ENCODE results near the gene VGLL4. TPM values are rescaled to one million over a fixed set of nuclear protein-coding genes. Genes with fewer than 3 reads are reported as not detected.
A peak's percentile ranks its signal among the peaks of the same experiment; 100 is the strongest.

Gene VGLL4
- total RNA-seq, 1 experiment from 2014 or later, result 43.0 TPM

- CTCF ChIA-PET, result interaction anchor here (0.6 to 1.3 kb wide), 5 partner anchors 12 to 438 kb away, joined by 3 to 6 read pairs (median 4); no protein-coding TSS in a partner anchor
- H3K27ac Mint-ChIP-seq, result peak overlapping the region; percentile 98
- no peaks in the 10 kb centered on the region for H3K9me3 Mint-ChIP-seq
- no peak for ATAC-seq
- no peak for DNase-seq (ENCODE audit: low spot score)
- no peak for TF ChIP-seq IRF1 (CRISPR knock-in tag; IDR thresholded peaks at IDR 0.05)
- no peak for TF ChIP-seq USF2 (CRISPR knock-in tag; IDR thresholded peaks at IDR 0.05)
- TF ChIP-seq ZNF121 (CRISPR knock-in tag; IDR thresholded peaks at IDR 0.05), result no peak
- no peak for TF ChIP-seq TCF7 (CRISPR knock-in tag; IDR thresholded peaks at IDR 0.05; ENCODE audit: low read depth)
- TF ChIP-seq FOXJ3 (CRISPR knock-in tag; IDR thresholded peaks at IDR 0.05; ENCODE audit: borderline replicate concordance), result no peak
- TF ChIP-seq ZNF232 (CRISPR knock-in tag; IDR thresholded peaks at IDR 0.05), result no peak
- no peak for TF ChIP-seq TEAD4 (CRISPR knock-in tag; IDR thresholded peaks at IDR 0.05)
- no peak for TF ChIP-seq SP1 (CRISPR knock-in tag; conservative IDR thresholded peaks at IDR 0.05)
- no peak for TF ChIP-seq ATF3 (CRISPR knock-in tag; conservative IDR thresholded peaks at IDR 0.05)
- no peak for TF ChIP-seq ZNF512 (CRISPR knock-in tag; IDR thresholded peaks at IDR 0.05; ENCODE audit: borderline replicate concordance)
- TF ChIP-seq PREB (CRISPR knock-in tag; IDR thresholded peaks at IDR 0.05; ENCODE audit: borderline replicate concordance), result no peak
- no peak for TF ChIP-seq JAZF1 (CRISPR knock-in tag; IDR thresholded peaks at IDR 0.05)
- no peak for TF ChIP-seq IRF2 (CRISPR knock-in tag; IDR thresholded peaks at IDR 0.05; ENCODE audit: borderline replicate concordance, low read depth)
- TF ChIP-seq MAX (CRISPR knock-in tag; IDR thresholded peaks at IDR 0.05), result no peak
- TF ChIP-seq GABPB1 (CRISPR knock-in tag; IDR thresholded peaks at IDR 0.05), result no peak
- no peak for TF ChIP-seq JUN (CRISPR knock-in tag; IDR thresholded peaks at IDR 0.05)
- TF ChIP-seq CDX4 (CRISPR knock-in tag; IDR thresholded peaks at IDR 0.05; ENCODE audit: borderline replicate concordance), result no peak
- H3K4me1 Mint-ChIP-seq, result peaks cover 34% of the 10 kb centered on the region
- no peaks in the 10 kb centered on the region for H3K36me3 Mint-ChIP-seq
- no peak overlapping the region for H3K4me3 Mint-ChIP-seq
- POLR2A ChIA-PET, result interaction anchor here (0.7 kb wide), 1 partner anchor 14 kb away, joined by 6 read pairs; no protein-coding TSS in a partner anchor
- no peaks in the 10 kb centered on the region for H3K27me3 Mint-ChIP-seq (ENCODE audit: low read depth)
Measured at GRCh38 chr3:11691767-11692531, 48.2 kb upstream of the VGLL4 start.

Data from WTC11 (cell line).